AG09309 (cell line): Measurements from ENCODE around the gene WNT3.

ENCODE experiments used
- DNase-seq: peaks from one replicate; pipeline ENCODE4 v3.0.0-alpha.2; 2010; ENCODE audit warnings: low read depth
- H3K4me3 ChIP-seq: 2 replicates; pipeline ENCODE4 v1.5.1; 2011; ENCODE audit warnings: mild to moderate bottlenecking, low read depth, low read length, moderate library complexity; ENCODE audit not compliant: control insufficient read depth
- TF ChIP-seq, protein P1 (sequence below): IDR thresholded peaks from 2 replicates; pipeline ENCODE4 v1.5.1; 2011; ENCODE audit warnings: mild to moderate bottlenecking, low read depth, low read length, inconsistent platforms; ENCODE audit not compliant: insufficient read depth, control insufficient read depth; ENCODE audit errors: missing control alignments

The WNT3 gene

DNA sequence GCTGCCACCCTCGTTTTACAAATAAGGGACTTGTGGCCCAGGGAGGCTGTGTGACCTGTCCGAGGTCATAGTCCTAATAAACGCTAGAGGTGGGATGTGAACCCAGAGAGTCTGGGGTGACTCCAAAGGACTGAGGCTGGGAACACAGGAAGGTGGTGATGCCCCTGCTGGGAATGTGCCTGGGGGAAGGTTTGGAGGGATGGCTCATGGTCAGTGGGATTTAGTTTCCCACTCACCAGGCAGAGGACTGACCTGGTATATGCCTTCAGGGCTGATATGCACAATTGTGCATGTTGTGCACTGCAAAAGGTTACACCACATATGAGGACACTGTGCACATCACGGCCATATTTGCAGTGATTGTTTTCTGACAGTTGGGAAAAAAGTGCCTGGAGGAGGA is 19.0 kb upstream of the WNT3 start:
- TF ChIP-seq, protein P1, sequence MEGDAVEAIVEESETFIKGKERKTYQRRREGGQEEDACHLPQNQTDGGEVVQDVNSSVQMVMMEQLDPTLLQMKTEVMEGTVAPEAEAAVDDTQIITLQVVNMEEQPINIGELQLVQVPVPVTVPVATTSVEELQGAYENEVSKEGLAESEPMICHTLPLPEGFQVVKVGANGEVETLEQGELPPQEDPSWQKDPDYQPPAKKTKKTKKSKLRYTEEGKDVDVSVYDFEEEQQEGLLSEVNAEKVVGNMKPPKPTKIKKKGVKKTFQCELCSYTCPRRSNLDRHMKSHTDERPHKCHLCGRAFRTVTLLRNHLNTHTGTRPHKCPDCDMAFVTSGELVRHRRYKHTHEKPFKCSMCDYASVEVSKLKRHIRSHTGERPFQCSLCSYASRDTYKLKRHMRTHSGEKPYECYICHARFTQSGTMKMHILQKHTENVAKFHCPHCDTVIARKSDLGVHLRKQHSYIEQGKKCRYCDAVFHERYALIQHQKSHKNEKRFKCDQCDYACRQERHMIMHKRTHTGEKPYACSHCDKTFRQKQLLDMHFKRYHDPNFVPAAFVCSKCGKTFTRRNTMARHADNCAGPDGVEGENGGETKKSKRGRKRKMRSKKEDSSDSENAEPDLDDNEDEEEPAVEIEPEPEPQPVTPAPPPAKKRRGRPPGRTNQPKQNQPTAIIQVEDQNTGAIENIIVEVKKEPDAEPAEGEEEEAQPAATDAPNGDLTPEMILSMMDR = no peak
- no peak overlapping the region for H3K4me3 ChIP-seq
- no peak for DNase-seq

DNA sequence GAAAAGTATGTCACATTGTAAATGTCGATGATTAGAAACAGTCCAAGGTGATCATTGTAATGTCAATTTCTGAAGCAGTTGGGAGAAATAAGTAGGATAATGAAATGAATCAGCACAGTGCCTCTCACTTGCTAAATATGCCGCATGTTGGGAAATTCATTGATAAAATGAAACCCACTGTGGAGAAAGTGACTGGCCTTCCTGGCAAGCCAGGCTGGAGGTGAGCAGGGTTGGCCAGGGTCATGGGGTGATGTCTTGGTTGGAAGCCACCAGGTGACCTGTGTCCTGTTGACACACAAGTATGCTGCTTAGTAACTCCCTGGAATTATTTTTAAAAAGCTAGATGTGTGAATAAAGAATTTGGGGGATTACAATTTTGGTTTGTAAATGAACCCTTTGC is 18.0 kb upstream of the WNT3 start:
- TF ChIP-seq, protein P1 = no peak
- DNase-seq = no peak
- H3K4me3 ChIP-seq = no peak overlapping the region

DNA sequence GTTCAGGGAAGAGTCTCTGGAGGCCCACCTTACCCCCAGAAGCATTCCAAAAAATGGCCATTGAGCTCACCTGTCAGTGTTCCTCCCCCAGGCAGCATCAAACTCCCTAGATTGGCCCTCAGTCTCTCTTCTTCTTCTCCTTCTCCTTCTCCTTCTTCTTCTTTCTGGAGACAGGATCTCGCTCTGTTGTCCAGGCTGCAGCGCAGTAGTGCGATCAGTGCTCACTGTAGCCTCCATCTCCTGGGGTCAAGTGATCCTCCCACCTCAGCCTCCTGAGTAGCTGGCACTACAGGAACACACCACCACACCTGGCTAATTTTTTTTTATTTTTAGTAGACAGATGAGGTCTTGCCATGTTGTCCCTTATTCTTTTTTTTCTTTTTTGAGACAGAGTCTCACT is 16.4 kb upstream of the WNT3 start:
- TF ChIP-seq, protein P1 = no peak
- no peak for DNase-seq
- H3K4me3 ChIP-seq = no peak overlapping the region

- TF ChIP-seq, protein P1 = no peak
- H3K4me3 ChIP-seq = no peak overlapping the region
- no peak for DNase-seq
Observed at GRCh38 chr17:46833840-46834208, 15.3 kb upstream of the WNT3 start.

- no peak overlapping the region for H3K4me3 ChIP-seq
- TF ChIP-seq, protein P1 = no peak
- peak; percentile 51 for DNase-seq
Observed at GRCh38 chr17:46832945-46833839, 14.7 kb upstream of the WNT3 start.

- no peak for DNase-seq
- H3K4me3 ChIP-seq = no peak overlapping the region
- TF ChIP-seq, protein P1 = no peak
Observed at GRCh38 chr17:46832331-46832821, 13.9 kb upstream of the WNT3 start.
